ENCODE data around the gene LMAN2. TPM values are rescaled to one million over a fixed set of nuclear protein-coding genes. Genes with fewer than 3 reads are reported as not detected.

LMAN2 gene, protein sequence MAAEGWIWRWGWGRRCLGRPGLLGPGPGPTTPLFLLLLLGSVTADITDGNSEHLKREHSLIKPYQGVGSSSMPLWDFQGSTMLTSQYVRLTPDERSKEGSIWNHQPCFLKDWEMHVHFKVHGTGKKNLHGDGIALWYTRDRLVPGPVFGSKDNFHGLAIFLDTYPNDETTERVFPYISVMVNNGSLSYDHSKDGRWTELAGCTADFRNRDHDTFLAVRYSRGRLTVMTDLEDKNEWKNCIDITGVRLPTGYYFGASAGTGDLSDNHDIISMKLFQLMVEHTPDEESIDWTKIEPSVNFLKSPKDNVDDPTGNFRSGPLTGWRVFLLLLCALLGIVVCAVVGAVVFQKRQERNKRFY
- 100 to 1,000 TPM; 103 to 297 (median 160) TPM for total RNA-seq
- long read RNA-seq, transcript LMAN2-201 (8 exons, 1,800 nt) = major isoform, 48 of 55 reads
- long read RNA-seq, partial matches to known transcripts = 4 of 55 reads
- long read RNA-seq, other reads (novel, unspliced or antisense) = 3 of 55 reads

DNA sequence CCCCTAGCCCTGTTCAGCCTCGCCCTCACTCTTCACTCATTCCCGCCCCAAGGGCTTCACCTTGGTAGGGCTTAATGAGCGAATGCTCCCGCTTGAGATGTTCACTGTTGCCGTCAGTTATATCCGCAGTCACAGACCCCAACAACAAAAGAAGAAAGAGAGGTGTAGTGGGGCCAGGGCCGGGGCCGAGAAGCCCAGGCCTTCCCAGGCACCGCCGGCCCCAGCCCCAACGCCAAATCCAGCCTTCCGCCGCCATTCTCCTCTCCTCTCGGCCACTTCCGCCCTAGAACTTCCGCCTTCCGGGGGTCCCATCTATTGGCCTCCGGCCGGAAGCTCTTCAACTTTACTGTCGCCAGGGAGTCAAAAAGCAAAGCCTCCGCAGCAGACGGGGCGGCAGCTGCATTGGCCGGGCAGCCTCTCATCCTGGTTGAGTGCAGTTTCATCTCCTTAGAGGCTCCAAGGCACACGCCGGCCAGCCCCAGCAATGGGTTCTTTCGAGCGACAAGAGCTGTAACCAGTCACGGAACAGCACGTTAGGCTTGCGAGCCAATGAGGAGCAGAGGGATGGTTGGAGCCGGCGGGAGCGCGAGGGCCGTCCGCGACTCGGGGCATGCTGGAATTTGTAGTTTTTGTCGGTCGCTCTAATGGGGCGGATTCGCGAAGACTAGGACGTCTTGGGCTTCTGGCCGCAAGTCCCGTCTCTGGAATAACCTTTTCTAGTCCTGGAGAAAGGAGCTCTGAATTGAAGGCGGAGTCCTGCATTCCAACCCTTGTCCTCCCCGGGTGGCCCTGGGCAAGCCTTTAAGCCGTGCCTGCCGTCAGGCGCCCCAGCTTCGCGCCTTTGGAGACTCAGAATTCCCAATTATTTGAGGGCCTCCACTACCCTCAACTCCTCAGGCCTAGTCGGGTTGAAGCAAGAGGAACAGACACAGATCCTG lies at the start of gene LMAN2:
TSS of gene LMAN2 (minus strand) at position 277 of the 938 bp plus-strand sequence. CDS start at position 256, 21 bp downstream.
- TF ChIP-seq POLR2A (IDR thresholded peaks at IDR 0.05) = peak; percentile 50
- TF ChIP-seq, protein P1, sequence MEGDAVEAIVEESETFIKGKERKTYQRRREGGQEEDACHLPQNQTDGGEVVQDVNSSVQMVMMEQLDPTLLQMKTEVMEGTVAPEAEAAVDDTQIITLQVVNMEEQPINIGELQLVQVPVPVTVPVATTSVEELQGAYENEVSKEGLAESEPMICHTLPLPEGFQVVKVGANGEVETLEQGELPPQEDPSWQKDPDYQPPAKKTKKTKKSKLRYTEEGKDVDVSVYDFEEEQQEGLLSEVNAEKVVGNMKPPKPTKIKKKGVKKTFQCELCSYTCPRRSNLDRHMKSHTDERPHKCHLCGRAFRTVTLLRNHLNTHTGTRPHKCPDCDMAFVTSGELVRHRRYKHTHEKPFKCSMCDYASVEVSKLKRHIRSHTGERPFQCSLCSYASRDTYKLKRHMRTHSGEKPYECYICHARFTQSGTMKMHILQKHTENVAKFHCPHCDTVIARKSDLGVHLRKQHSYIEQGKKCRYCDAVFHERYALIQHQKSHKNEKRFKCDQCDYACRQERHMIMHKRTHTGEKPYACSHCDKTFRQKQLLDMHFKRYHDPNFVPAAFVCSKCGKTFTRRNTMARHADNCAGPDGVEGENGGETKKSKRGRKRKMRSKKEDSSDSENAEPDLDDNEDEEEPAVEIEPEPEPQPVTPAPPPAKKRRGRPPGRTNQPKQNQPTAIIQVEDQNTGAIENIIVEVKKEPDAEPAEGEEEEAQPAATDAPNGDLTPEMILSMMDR (IDR thresholded peaks at IDR 0.05) = no peak
- WGBS (ENCODE audit: insufficient coverage, low coverage, low lambda C conversion rate, missing lambda C conversion rate) = 3% methylated on average over 16 of the region's 55 CpGs
- intact Hi-C loops (cut with DNase I) = no loop called here
- Histone ChIP-seq H3K9me3 (no peaks in the 10 kb centered on the region), H3K27ac (peak within 1 kb of the TSS; percentile 78 to 85 (median 81)), H3K4me1 (peaks cover 0 to 72% (median 27%) of the 10 kb centered on the region in 4 donors), H3K36me3 (peaks cover 0 to 7% (median 0%) of the 10 kb centered on the region in 4 donors), H3K27me3 (no peaks in the 10 kb centered on the region), H3K4me3 (peak within 1 kb of the TSS; percentile 72 to 96 (median 85))
- peak; percentile 87 to 97 (median 93) for ATAC-seq
- DNase-seq = peak; percentile 92 to 96 (median 94)

DNA sequence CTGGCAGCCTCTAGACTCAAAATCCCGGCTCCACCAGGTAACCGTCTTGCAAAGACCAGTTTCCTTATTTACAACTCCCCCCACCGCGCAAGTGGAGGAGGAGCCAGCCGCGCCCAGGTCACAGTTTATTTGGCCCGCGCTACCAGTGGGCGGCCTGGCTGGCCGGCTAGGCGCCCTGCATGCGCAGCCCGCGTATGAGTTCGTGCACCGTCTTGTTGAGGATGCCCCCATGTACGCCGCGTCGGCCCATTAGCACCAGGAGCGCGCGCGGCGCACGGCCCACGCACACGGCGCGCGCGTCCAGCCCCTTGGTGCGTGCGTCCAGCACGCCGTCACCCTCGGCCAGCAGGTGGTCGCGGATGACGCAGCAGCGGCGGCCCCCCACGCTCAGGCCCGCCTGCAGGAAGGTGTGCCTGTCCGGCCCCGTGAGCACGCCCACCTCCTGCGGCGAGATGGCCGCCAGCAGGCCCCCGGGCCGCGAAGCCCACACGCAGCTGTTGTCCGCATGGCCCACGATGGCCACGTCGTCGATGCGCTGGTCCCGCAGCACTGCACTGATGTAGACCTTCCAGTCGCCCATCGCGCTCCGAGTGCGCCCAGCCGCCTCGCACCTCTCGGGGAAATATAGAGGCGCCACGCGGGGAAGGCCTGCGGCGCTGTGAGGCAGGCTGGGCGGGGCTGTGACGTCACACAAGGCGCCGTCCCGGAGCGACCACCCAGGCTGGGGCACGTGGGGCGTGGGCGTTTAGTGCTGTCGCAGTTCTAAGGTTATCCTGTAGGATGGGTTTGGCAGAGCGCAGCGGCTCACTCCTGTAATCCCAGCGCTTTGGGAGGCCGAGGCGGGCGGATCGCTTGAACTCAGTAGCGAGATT lies 48.8 kb upstream of the LMAN2 start, which contains the start of gene PFN3:
TSS of gene PFN3 (minus strand) at position 665 of the 872 bp plus-strand sequence. CDS start at position 580, 85 bp downstream.
- Histone ChIP-seq H3K4me3 (no peak within 1 kb of the TSS), H3K9me3 (no peaks in the 10 kb centered on the region), H3K4me1 (peaks cover 0 to 20% (median 0%) of the 10 kb centered on the region in 4 donors), H3K27me3 (no peaks in the 10 kb centered on the region), H3K36me3 (peaks cover 0 to 15% (median 5%) of the 10 kb centered on the region in 4 donors), H3K27ac (no peak within 1 kb of the TSS)
- ATAC-seq (peak; percentile 24 to 49 (median 43)), DNase-seq (peak in 1 of 3 donors; percentile 65)
- WGBS (ENCODE audit: insufficient coverage, low coverage, low lambda C conversion rate, missing lambda C conversion rate) = 49% methylated on average over 7 of the region's 92 CpGs
- TF ChIP-seq POLR2A (IDR thresholded peaks at IDR 0.05) = no peak
- TF ChIP-seq, protein P1 (IDR thresholded peaks at IDR 0.05) = no peak
- intact Hi-C loops (cut with DNase I) = loop anchor here (5.0 kb wide), 2 partner anchors 37 to 52 kb away; no protein-coding TSS in a partner anchor

DNA sequence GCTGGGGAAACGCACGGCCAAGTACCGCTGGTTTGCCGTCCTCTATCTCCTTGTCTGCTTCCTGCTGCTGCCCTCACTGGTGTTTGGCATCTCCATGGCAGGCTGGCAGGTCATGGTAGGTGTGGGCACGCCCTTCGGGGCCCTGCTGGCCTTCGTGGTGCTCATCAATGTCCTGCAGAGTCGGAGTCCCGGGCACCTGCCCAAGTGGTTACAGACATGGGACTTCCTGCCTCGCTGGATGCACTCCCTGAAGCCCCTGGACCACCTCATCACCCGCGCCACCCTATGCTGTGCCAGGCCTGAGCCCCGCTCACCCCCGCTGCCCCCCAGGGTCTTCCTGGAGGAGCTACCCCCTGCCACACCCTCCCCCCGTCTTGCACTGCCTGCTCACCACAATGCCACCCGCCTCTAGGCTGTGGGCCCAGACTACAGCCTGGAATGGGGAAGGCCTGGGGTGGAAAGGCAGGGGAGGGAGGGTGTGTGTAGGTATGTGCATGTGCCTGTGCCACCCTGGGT lies 46.5 kb upstream of the LMAN2 start:
- Histone ChIP-seq H3K36me3 (peaks cover 0 to 9% (median 0%) of the 10 kb centered on the region in 4 donors), H3K4me1 (peaks cover 0 to 9% (median 0%) of the 10 kb centered on the region in 4 donors), H3K27me3 (no peaks in the 10 kb centered on the region), H3K9me3 (no peaks in the 10 kb centered on the region), H3K4me3 (no peak overlapping the region), H3K27ac (no peak overlapping the region)
- 69% methylated on average over 5 of the region's 16 CpGs for WGBS (ENCODE audit: insufficient coverage, low coverage, low lambda C conversion rate, missing lambda C conversion rate)
- ATAC-seq (no peak), DNase-seq (no peak)
- intact Hi-C loops (cut with DNase I) = loop anchor here in 1 of 2 donors (5.0 kb wide), 1 partner anchor 54 kb away; no protein-coding TSS in a partner anchor
- TF ChIP-seq, protein P1 (IDR thresholded peaks at IDR 0.05) = no peak
- no peak for TF ChIP-seq POLR2A (IDR thresholded peaks at IDR 0.05)

Measured in right lobe of liver (tissue), 6 donors.